Ecto neural progenitor cell (in vitro differentiated cells): ENCODE measurements around the gene FZD8.

ENCODE experiments used
- DNase-seq: peaks from one replicate; pipeline ENCODE4 v3.0.0-alpha.2; 2018; ENCODE audit warnings: low spot score

Gene FZD8

GRCh38 chr10:35640951-35641675 lies 983 bp downstream of the FZD8 start:
- peak; percentile 83 for DNase-seq

- peak; percentile 82 for DNase-seq
Measured at GRCh38 chr10:35640474-35640873, 1.6 kb downstream of the FZD8 start.

GRCh38 chr10:35639728-35640401 lies 2.2 kb downstream of the FZD8 start:
- peak; percentile 72 for DNase-seq

- peak; percentile 54 for DNase-seq
Measured at GRCh38 chr10:35639021-35639727, 2.9 kb downstream of the FZD8 start.

- no peak for DNase-seq
Measured at GRCh38 chr10:35638101-35638500, 4.0 kb downstream of the FZD8 start.

- DNase-seq = peak; percentile 74
Measured at GRCh38 chr10:35637462-35637861, 4.6 kb downstream of the FZD8 start.

- no peak for DNase-seq
Measured at GRCh38 chr10:35636956-35637355, 5.1 kb downstream of the FZD8 start.

GRCh38 chr10:35635576-35635975 lies 6.5 kb downstream of the FZD8 start:
- peak; percentile 65 for DNase-seq

- no peak for DNase-seq
Measured at GRCh38 chr10:35633006-35633980, 8.8 kb downstream of the FZD8 start.

- no peak for DNase-seq
Measured at GRCh38 chr10:35632027-35632426, 10.1 kb downstream of the FZD8 start.

- no peak for DNase-seq
Measured at GRCh38 chr10:35631404-35631803, 10.7 kb downstream of the FZD8 start.

- DNase-seq = no peak
Measured at GRCh38 chr10:35626971-35627507, 15.1 kb downstream of the FZD8 start.

- no peak for DNase-seq
Measured at GRCh38 chr10:35614312-35614711, 27.8 kb downstream of the FZD8 start.

- DNase-seq = no peak
Measured at GRCh38 chr10:35613597-35614226, 28.4 kb downstream of the FZD8 start.

- no peak for DNase-seq
Measured at GRCh38 chr10:35613107-35613440, 29.0 kb downstream of the FZD8 start.

- DNase-seq = no peak
Measured at GRCh38 chr10:35612385-35613106, 29.6 kb downstream of the FZD8 start.

- no peak for DNase-seq
Measured at GRCh38 chr10:35611750-35612149, 30.3 kb downstream of the FZD8 start.

GRCh38 chr10:35608328-35608672 lies 33.8 kb downstream of the FZD8 start:
- no peak for DNase-seq

GRCh38 chr10:35607475-35608327 lies 34.4 kb downstream of the FZD8 start:
- DNase-seq = no peak

- no peak for DNase-seq
Measured at GRCh38 chr10:35606430-35606829, 35.7 kb downstream of the FZD8 start.
